Right kidney (tissue), 1 donor: ENCODE results near the gene LIPE.

Source experiments
- DNase-seq: peaks from one replicate; pipeline ENCODE4 v3.0.0-alpha.2; 2016

The LIPE gene

GRCh38 chr19:42380155-42380554, 47.0 kb downstream of the LIPE start:
- DNase-seq, result no peak

- DNase-seq, result no peak
Measured at GRCh38 chr19:42378225-42379215, 48.7 kb downstream of the LIPE start.

GRCh38 chr19:42376177-42376555, 51.0 kb downstream of the LIPE start:
- DNase-seq, result no peak

GRCh38 chr19:42375415-42376176, 51.6 kb downstream of the LIPE start:
- no peak for DNase-seq

GRCh38 chr19:42374826-42375376, 52.3 kb downstream of the LIPE start:
- no peak for DNase-seq

- no peak for DNase-seq
Measured at GRCh38 chr19:42370626-42371175, 56.5 kb downstream of the LIPE start.

- DNase-seq, result no peak
Measured at GRCh38 chr19:42370068-42370520, 57.1 kb downstream of the LIPE start.

GRCh38 chr19:42369433-42370067, 57.6 kb downstream of the LIPE start:
- no peak for DNase-seq

- DNase-seq, result no peak
Measured at GRCh38 chr19:42368765-42369164, 58.4 kb downstream of the LIPE start.

- no peak for DNase-seq
Measured at GRCh38 chr19:42368360-42368759, 58.8 kb downstream of the LIPE start.

GRCh38 chr19:42367929-42368328, 59.3 kb downstream of the LIPE start:
- DNase-seq, result no peak

- DNase-seq, result no peak
Measured at GRCh38 chr19:42366673-42367072, 60.5 kb downstream of the LIPE start.

- no peak for DNase-seq
Measured at GRCh38 chr19:42363614-42364346, 63.4 kb downstream of the LIPE start.

- no peak for DNase-seq
Measured at GRCh38 chr19:42362891-42363440, 64.2 kb downstream of the LIPE start.

- no peak for DNase-seq
Measured at GRCh38 chr19:42362342-42362741, 64.8 kb downstream of the LIPE start.

GRCh38 chr19:42361545-42361910, 65.7 kb downstream of the LIPE start:
- DNase-seq, result no peak

- DNase-seq, result no peak
Measured at GRCh38 chr19:42360787-42361544, 66.2 kb downstream of the LIPE start.

- no peak for DNase-seq
Measured at GRCh38 chr19:42357290-42357689, 69.9 kb downstream of the LIPE start.

GRCh38 chr19:42356686-42357085, 70.5 kb downstream of the LIPE start:
- no peak for DNase-seq

GRCh38 chr19:42355896-42356295, 71.3 kb downstream of the LIPE start:
- DNase-seq, result no peak
